Head of caudate nucleus (tissue), 42 donors: ENCODE data around the gene APOBEC3C.
A peak's percentile ranks its signal among the peaks of the same experiment; 100 is the strongest.
"Not testable (repeated sequence)": the region's sequence is repeated elsewhere in the genome, so short reads cannot be mapped to it uniquely, and the experiment has no call there.

Experiments used
- DNase-seq, 42 donors: peaks; one replicate each; pipeline versions ENCODE4 v3.0.0 to v3.0.0-alpha.2; 2020 to 2021; ENCODE audit warnings: mixed read lengths in 7 of 42
- intact Hi-C: fragments of 100-400 bp; cut with DNase I; formaldehyde crosslinking; loops from one replicate; pipeline ENCODE4 v1.15.0; 2022

The APOBEC3C gene

DNA sequence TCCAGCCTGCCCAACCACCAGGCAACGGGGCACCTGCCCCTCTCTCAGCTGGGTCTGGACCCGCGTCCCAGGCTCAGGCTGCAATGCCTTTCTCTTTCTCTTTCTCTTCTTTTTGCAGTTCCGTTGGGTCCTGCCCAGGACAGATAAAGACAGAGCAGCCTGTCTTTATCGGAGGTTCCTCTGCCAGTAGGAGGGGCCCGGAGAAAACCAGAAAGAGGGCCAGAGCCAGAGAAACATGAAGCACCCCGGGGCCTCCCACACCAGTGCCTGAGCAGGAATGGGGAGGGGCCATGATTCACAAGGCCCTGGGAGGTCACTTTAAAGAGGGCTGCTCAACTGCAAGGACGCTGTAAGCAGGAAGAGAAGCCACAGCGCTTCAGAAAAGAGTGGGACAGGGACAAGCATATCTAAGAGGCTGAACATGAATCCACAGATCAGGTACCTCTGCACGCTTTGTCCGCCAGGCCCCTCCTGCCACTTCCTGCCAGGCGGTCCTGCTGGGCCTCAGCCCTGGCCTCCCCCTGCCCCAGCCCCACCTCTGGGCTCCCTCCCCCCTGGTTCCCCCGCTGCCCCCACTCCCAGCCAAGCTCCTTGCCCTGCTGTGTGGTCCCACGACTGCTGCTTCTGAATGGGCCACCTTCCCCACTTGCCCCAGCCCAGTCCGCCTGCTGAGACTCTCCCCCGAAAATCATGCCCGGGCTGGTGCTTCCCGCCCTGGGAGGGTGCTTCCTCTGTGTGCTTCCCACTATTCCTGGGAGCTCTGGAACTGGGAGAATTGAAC is at the start of gene APOBEC3C:
APOBEC3C (plus strand) TSS at position 316 of the 781 bp plus-strand sequence; CDS start at position 422, 106 bp downstream.
- intact Hi-C loops, result no loop called here
- DNase-seq, result peak in 39 of 42 donors; percentile 9 to 63 (median 40)

- intact Hi-C loops, result no loop called here
- no peak for DNase-seq
Measured at GRCh38 chr22:38964306-38964705, 49.8 kb upstream of the APOBEC3C start.

GRCh38 chr22:38964989-38965388 is 49.1 kb upstream of the APOBEC3C start:
- DNase-seq, result no peak
- intact Hi-C loops, result no loop called here

DNA sequence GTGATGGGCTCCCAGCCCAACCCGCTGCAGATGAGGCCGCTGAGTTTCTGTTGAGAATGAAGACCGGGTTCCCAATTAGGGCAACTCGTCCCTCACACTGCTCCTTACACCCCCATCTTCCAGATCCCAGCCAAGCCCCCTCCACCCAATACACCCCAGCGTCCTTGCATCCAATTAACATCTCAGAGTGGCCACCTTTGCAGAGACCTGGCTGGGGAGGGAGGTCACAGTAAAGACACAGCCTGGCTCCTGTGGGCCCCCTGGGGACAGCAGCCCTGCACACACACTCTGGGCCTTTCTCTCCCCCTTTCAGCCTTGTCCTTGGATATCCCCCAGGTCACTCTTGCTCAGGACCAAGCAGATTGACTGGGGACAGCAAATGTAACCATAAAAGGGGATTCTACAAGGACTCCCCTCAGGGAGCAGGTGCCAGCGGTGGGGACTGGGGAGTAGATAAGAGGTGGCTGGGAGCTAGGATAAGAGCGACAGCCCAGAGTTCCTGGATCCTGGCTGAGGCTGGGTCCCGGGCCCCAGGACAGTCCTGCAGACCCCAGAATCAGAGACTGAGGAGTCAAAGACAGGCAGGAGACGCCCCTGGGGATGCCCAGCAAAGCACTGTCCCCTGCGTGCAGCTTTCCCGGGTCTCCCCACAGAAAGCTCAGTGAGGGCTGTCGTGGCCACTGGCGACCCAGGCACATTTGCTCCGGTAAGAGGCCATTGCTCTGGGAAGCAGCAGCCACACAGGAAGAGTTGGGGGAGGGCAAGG is 48.3 kb upstream of the APOBEC3C start:
- intact Hi-C loops, result no loop called here

GRCh38 chr22:38966380-38966702 is 47.7 kb upstream of the APOBEC3C start:
- intact Hi-C loops, result no loop called here
- no peak for DNase-seq

More for the DNA sequence above, 48.3 kb upstream of the APOBEC3C start:
- no peak for DNase-seq

GRCh38 chr22:38966942-38967341 is 47.1 kb upstream of the APOBEC3C start:
- intact Hi-C loops, result no loop called here
- no peak for DNase-seq

GRCh38 chr22:38967451-38968450 is 46.3 kb upstream of the APOBEC3C start:
- intact Hi-C loops, result no loop called here
- DNase-seq, result peak in 14 of 42 donors; percentile 5 to 69 (median 19)

DNA sequence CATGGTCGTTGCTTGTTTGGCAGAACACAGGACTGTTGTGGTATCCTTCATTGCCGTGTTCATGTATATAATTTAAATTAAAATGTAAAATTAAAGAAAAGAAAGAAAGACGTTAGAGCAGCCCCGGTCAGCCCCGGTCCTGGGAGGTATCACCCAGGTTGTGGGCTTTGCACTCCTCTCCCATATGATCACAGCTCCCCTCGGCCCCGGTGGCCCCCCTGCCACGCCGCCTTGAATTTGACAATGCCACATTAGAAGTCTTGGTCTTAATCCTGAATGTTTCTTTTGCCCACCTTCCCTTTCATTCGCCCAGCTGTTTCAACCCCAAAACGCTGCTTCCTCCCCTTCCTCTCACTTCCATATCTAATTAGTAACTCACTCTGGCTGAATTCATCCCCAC is 45.3 kb upstream of the APOBEC3C start:
- DNase-seq, result no peak
- intact Hi-C loops, result no loop called here

GRCh38 chr22:38970551-38970950 is 43.5 kb upstream of the APOBEC3C start:
- DNase-seq, result no peak
- intact Hi-C loops, result no loop called here

GRCh38 chr22:38971202-38971601 is 42.9 kb upstream of the APOBEC3C start:
- no peak for DNase-seq
- intact Hi-C loops, result no loop called here

DNA sequence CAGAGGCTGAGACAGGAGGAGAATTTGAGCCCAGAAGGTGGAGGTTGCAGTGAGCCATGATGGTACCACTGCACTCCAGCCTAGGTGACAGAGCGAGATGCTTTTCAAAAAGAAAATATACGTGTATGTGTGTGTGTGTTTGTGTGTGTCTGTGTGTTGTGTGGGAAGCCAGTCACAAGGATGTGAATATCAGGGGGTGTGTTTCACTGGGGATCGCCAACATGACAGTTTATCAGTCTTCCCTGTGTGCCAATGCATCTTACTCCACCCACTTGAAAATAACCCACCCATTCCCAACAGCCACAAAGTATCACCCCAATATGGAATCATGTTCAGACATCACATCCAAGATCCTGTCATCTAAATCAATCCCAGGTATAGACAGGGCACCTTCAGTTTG is 42.3 kb upstream of the APOBEC3C start:
- intact Hi-C loops, result no loop called here
- no peak for DNase-seq

GRCh38 chr22:38972558-38972957 is 41.5 kb upstream of the APOBEC3C start:
- intact Hi-C loops, result no loop called here
- no peak for DNase-seq

DNA sequence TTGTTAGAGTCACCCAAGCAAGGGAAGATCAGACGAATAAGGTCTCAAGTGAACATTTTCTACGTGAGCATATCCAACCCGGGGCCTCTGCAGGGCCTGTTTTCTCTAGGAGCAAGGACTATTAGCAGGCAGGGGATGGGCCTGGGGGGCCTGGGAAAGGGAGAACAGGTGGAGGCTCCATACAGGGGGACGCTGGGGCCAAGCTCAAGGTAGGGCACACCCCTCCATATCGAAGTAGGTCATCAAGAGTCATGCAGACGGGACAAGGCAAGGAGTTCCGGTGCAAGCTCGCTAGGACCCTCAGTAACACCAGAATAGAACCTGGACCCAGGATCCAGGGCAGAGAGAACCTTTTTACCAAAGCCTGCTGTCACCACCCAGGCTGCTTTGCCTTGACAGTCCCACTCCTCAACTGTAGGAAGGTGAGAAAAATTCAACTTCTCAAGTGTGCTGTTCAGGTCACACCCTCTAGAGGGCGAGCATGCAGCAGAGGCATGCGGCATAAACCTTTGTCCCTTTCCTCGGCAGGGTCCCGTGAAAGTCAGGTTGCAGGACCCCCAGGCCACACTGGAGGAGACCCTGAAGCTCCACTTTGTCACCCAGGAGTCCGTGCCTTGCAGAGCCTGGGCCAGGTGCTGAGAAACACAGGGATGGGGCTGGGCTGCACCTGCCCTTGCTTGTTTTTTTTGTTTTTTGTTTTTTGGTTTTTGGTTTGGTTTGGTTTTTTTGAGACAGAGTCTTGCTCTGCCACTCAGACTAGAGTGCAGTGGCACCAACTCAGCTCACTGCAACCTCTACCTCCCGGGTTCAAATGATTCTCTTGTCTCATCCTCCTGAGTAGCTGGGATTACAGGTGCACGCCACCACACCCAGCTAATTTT is 40.5 kb upstream of the APOBEC3C start:
- intact Hi-C loops, result no loop called here
- DNase-seq, result peak in 29 of 42 donors; percentile 8 to 77 (median 35)

DNA sequence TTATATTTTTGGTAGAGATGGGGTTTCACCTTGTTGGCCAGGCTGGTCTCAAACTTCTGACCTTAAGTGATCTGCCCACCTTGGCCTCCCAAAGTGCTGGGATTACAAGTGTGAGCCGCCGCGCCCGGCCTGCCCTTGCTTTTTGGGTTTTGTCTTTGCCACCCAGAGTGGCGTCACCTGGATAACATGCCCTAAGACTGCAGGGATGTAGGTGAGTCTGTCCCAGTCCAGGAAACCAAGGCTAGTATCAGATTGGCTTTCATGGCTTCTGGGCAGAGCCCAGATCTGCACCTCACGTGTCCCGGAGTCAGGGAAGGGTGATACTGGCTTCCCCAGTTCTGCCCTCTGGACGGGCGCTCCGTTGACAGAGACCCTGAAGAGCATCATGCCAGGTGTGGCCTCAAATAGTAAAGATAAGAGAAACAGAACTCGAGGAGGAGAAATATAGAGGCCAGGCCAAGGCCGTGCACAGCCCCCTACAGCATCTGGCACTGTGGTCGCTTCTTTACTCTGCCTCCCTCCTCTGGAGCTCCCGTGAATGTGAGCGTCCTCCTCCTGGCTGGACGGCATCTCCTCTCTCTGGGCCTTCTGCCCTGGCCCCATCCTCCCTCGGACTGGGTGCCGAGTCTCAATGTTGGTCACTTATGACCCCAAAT is 39.8 kb upstream of the APOBEC3C start:
- no peak for DNase-seq
- intact Hi-C loops, result no loop called here

- intact Hi-C loops, result no loop called here
Measured at GRCh38 chr22:38974826-38975175, 39.3 kb upstream of the APOBEC3C start.

DNA sequence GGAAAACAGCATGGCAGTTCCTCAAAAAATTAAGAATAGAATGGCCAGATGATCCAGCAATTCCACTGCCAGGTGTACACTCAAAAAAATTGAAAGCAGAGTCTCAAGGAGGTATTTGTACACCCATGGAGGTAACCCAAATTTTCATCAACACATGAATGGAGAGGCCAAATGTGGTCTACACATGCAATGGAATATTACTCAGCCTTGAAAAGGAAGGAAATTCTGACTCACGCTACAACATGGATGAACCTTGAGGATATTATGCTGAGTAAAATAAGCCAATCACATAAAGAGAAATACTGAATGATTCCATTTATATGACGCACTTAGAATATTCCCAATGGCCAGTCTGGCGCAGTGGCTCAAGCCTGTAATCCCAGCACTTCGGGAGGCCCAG is 36.8 kb upstream of the APOBEC3C start:
- DNase-seq, intact Hi-C loops: not testable (repeated sequence)

More at GRCh38 chr22:38974826-38975175, 39.3 kb upstream of the APOBEC3C start:
- no peak for DNase-seq

GRCh38 chr22:38980587-38980986 is 33.5 kb upstream of the APOBEC3C start:
- intact Hi-C loops, result not testable (repeated sequence)

More at GRCh38 chr22:38980587-38980986, 33.5 kb upstream of the APOBEC3C start:
- DNase-seq, result not testable (repeated sequence)
